ENCODE data around the gene MYL12A. TPM values are rescaled to one million over a fixed set of nuclear protein-coding genes. Genes with fewer than 3 reads are reported as not detected.
"Not testable (repeated sequence)": the region's sequence is repeated elsewhere in the genome, so short reads cannot be mapped to it uniquely, and the experiment has no call there.

Gene MYL12A
- total and polyA plus RNA-seq, 11 donors, result 1,642 to 7,537 (median 4,261) TPM

- no peaks in the 10 kb centered on the region for H3K27me3 ChIP-seq
These were observed 27.8 kb upstream of the MYL12A start, which contains the start of gene MYOM1 for GRCh38 chr18:3219631-3220335. Gene MYOM1, minus strand, starts transcription at chr18:3219968. Its CDS starts 4,745 bp downstream, at chr18:3215223.

GRCh38 chr18:3220868-3221267 lies 26.7 kb upstream of the MYL12A start:
- not testable (repeated sequence) for H3K27me3 ChIP-seq, ATAC-seq, DNase-seq, H3K4me3 ChIP-seq, H3K36me3 ChIP-seq, H3K9me3 ChIP-seq
- WGBS, 4 donors, result 72 to 77% (median 76%) methylated on average over 4 of the region's 4 CpGs
- Histone ChIP-seq H3K27ac (peak overlapping the region in 11 of 12 donors; percentile 77 to 97 (median 91)), H3K4me1 (peaks cover 0 to 24% (median 0%) of the 10 kb centered on the region in 12 donors)
- intact Hi-C loops (cut with DNase I), result loop anchor here in 1 of 10 donors (5.0 kb wide), 1 partner anchor 34 kb away; no protein-coding TSS in a partner anchor

More at GRCh38 chr18:3219631-3220335, 27.8 kb upstream of the MYL12A start, which contains the start of gene MYOM1:
- peak in 4 of 5 donors; percentile 53 to 65 (median 58) for DNase-seq
- intact Hi-C loops (cut with DNase I), result loop anchor here in 4 of 10 donors (2.0 to 10.0 kb wide), 4 partner anchors 27 to 65 kb away; partner anchors contain the start of gene MYL12A (in 2 of the 4)
- WGBS, 4 donors, result 29 to 41% (median 37%) methylated on average over 9 of the region's 9 CpGs
- peak; percentile 75 to 86 (median 79) for ATAC-seq
- H3K9me3 ChIP-seq, result no peaks in the 10 kb centered on the region
- TF ChIP-seq CTCF (IDR thresholded peaks at IDR 0.05), result no peak
- peak in 1 of 2 donors; percentile 63 for TF ChIP-seq POLR2A (IDR thresholded peaks at IDR 0.05)
- H3K4me1 ChIP-seq, result peaks cover 0 to 25% (median 0%) of the 10 kb centered on the region in 12 donors
- peak within 1 kb of the TSS; percentile 4 to 70 (median 60) for H3K4me3 ChIP-seq
- H3K36me3 ChIP-seq, result peaks cover 0 to 17% (median 5%) of the 10 kb centered on the region in 9 donors
- peak within 1 kb of the TSS; percentile 77 to 97 (median 90) for H3K27ac ChIP-seq

- TF ChIP-seq POLR2A (IDR thresholded peaks at IDR 0.05), result no peak
- TF ChIP-seq CTCF (IDR thresholded peaks at IDR 0.05), result no peak
- H3K27me3 ChIP-seq, result no peaks in the 10 kb centered on the region
- peaks cover 0 to 22% (median 0%) of the 10 kb centered on the region in 12 donors for H3K4me1 ChIP-seq
- intact Hi-C loops (cut with DNase I), result loop anchor here in 1 of 10 donors (5.0 kb wide), 1 partner anchor 34 kb away; no protein-coding TSS in a partner anchor
- peak overlapping the region in 7 of 12 donors; percentile 86 to 97 (median 95) for H3K27ac ChIP-seq
- 61 to 77% (median 67%) methylated on average over 6 of the region's 6 CpGs for WGBS, 4 donors
- H3K9me3 ChIP-seq, result no peaks in the 10 kb centered on the region
- ATAC-seq (no peak), DNase-seq (no peak)
- H3K4me3 ChIP-seq, result no peak overlapping the region
- H3K36me3 ChIP-seq, result peaks cover 0 to 6% (median 0%) of the 10 kb centered on the region in 9 donors
These were observed 26.1 kb upstream of the MYL12A start for GRCh38 chr18:3221496-3221895.

- TF ChIP-seq CTCF (IDR thresholded peaks at IDR 0.05) (no peak), POLR2A (IDR thresholded peaks at IDR 0.05) (no peak)
- Histone ChIP-seq H3K36me3 (no peaks in the 10 kb centered on the region), H3K4me1 (peaks cover 0 to 14% (median 0%) of the 10 kb centered on the region in 12 donors), H3K27me3 (no peaks in the 10 kb centered on the region), H3K27ac (peak overlapping the region in 5 of 12 donors; percentile 28 to 50 (median 44)), H3K9me3 (no peaks in the 10 kb centered on the region), H3K4me3 (no peak overlapping the region)
- 83 to 88% (median 85%) methylated on average over 1 of the region's 1 CpG for WGBS, 4 donors
- DNase-seq (no peak), ATAC-seq (no peak)
- intact Hi-C loops (cut with DNase I), result loop anchor here in 1 of 10 donors (5.0 kb wide), 1 partner anchor 36 kb away; no protein-coding TSS in a partner anchor
These were observed 24.2 kb upstream of the MYL12A start for GRCh38 chr18:3223356-3223755.

All from heart left ventricle (tissue), 16 donors.